HG03039 (cell line): ENCODE data around the gene TSPAN4.

Source experiments
- ATAC-seq: cut with Tn5 transposase; IDR thresholded peaks from one replicate; pipeline ENCODE4 v1.9.1; 2021; ENCODE audit warnings: mild to moderate bottlenecking, moderate library complexity; ENCODE audit not compliant: unreplicated experiment

TSPAN4 gene

DNA sequence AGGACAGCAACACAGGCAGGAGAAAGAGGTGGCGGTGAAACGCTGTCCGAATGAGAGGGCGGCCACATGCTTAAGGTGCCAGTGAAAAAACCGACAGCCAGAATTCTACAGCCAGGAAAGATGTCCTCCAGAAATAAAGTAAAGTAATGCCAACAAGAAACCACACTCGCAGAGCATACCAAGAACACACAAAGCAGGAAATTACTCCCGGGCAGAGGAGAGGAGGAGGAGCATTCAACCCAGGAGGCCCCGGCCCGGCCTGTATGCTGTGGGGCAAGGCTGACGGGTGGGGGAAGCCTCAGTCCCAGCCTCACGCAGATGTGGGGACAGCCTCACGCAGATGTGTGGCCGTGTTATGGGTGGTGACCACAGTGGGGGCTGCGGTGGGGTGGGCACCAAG is 39.9 kb downstream of the TSPAN4 start:
- no peak for ATAC-seq

GRCh38 chr11:883527-883926 is 40.9 kb downstream of the TSPAN4 start:
- no peak for ATAC-seq

GRCh38 chr11:884578-885070 is 42.0 kb downstream of the TSPAN4 start:
- no peak for ATAC-seq

GRCh38 chr11:886568-886967 is 43.9 kb downstream of the TSPAN4 start:
- ATAC-seq, result no peak

DNA sequence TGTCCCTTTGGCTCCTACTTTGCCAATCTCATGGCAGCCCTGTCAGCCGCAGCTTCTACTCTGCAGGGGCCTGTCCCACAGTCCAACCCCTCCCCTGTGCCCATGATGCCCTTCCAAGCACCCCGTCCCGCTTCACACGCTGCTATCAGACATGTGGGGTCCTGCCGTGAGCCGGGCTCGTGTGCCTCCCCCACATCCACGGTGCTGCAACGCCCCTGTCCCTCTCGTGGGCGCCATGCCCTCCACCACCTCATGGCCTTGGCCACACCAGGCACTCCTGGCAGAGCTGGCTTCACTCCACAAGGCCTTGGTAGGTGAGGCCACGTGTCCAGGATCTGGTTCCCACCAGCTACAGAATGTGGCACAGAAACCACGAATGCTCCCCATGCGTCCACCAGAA is 44.9 kb downstream of the TSPAN4 start:
- ATAC-seq, result no peak

DNA sequence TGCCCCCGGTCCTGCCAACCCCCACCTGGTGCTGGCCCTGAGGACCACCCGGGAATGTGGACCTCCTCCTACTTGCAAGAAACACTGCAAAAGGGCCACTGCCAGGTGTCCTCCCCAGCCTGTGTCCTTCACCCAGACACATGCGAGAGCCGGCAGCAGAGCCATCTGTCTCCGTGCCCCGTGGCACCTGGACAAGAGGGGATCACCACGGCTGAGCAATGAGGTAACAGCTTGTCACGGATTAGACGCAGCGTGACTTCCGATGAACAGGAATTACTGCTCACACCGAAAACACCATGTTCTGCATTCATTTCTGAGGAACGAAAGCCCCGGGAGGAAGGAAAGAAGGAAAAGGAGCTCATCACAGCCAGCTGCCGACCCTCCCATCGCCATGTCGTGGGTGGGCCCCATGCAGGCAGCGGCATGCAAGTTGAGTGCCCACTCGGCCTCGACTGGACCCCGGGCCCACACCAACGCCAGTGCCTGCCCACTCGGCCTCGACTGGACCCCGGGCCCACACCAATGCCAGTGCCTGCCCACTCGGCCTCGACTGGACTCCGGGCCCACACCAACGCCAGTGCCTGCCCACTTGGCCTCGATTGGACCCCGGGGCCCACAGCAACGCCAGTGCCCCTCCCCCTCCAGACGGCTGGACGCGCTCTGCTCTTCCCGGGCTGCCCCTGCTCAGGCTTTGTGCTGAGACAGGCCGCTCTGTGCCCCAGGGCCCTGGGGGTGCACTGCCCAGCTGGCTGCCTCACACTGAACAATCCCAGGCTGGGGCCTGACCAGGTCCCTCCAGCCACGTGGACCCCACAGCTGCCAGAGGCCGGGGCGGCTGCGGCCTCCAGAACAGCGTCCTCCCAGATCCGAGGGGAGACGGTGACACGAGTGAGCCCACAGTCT is 45.9 kb downstream of the TSPAN4 start:
- ATAC-seq, result no peak

DNA sequence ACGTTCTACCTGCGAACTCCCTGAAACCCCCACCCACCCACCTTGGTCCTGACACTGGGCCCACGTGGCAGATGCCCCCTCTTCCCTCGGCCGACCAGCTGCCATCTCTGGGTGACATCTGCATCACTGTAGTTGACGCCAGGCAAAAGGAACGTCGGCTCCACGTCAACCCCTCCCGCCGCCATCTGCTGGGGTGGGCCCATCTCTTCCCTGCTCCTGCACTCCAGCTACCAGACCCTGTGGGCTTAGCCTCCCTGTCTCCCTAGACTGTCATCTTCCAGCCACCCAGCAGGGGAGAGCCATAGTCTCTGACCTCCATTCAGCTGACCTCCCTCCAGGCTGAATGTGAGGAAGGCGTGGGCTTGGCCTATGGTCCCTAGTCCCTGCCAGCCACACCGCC is 46.6 kb downstream of the TSPAN4 start:
- no peak for ATAC-seq

DNA sequence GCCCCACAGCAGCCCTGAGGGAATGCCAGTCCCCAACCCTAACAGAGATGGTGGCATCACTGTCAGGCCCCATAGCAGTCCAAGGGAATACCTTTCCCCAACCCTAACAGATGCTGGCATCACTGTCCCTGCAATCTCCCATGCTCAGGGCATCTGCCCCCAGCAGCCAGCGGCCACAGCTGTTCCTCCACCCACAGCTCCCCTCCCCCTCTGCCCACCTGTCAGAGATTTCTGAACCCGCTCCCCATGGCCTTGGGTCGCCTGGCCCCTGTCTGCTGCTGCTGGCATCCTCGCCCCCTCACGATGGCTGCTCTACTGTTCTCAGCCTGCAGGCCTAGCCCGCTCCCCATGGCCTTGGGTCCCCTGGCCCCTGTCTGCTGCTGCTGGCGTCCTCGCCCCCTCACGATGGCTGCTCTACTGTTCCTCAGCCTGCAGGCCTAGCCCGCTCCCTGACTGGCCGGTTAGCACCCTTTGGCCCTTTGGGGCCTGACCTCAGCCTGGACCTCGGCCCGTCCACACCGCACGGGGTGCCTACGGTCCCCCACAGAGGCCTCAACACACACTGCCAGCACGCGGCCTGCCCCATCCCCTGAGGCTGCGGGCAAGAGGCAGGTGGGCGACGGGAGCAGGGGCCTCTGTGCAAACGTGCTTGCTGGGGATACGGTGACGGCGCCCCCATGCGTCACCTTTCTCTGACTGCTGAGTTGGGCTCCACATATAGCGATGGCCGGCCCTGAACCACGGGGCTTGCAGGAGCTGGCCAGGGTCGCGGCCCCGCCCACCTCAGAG is 47.2 kb downstream of the TSPAN4 start:
- ATAC-seq, result no peak

GRCh38 chr11:890794-891540 is 48.3 kb downstream of the TSPAN4 start:
- no peak for ATAC-seq

GRCh38 chr11:893008-893654 is 50.5 kb downstream of the TSPAN4 start:
- no peak for ATAC-seq

GRCh38 chr11:894575-895201 is 52.0 kb downstream of the TSPAN4 start:
- ATAC-seq, result no peak

DNA sequence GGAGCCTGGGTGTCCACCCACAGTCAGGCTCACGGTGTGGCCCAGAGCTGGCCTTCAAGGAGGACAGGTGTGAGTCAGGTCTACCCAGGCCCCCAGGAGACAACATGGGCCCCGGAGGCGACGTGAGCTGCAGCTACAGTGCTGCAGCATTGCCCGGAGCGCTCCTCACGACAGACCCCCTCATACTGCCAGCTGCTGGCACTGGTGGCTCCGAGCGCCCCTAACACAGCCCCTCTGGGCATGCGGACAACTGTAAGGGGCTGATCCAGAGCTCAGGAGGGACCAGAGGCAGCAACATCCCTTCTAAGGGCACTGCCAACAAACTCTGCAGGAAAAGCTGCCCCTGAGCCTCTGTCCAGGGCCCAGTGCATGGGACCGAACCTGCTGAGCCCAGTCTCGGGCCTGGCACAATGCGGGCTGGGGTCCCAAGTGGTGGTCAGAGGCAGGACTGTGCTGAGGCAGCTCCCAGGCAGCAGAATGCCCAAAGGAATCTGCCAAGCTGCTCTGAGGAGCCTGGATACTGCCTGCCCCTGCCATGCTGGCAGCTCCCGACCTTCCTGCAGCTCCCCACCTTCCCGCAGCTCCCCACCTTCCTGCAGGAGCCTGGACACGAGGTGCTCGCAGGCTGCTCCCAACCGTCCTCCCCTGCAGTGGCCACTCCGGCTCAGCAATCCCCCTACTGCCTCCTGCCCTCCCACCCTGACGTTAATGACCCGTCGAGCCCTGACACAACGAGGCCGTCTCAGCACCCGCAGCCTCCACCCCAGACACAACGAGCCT is 52.9 kb downstream of the TSPAN4 start:
- ATAC-seq, result no peak

DNA sequence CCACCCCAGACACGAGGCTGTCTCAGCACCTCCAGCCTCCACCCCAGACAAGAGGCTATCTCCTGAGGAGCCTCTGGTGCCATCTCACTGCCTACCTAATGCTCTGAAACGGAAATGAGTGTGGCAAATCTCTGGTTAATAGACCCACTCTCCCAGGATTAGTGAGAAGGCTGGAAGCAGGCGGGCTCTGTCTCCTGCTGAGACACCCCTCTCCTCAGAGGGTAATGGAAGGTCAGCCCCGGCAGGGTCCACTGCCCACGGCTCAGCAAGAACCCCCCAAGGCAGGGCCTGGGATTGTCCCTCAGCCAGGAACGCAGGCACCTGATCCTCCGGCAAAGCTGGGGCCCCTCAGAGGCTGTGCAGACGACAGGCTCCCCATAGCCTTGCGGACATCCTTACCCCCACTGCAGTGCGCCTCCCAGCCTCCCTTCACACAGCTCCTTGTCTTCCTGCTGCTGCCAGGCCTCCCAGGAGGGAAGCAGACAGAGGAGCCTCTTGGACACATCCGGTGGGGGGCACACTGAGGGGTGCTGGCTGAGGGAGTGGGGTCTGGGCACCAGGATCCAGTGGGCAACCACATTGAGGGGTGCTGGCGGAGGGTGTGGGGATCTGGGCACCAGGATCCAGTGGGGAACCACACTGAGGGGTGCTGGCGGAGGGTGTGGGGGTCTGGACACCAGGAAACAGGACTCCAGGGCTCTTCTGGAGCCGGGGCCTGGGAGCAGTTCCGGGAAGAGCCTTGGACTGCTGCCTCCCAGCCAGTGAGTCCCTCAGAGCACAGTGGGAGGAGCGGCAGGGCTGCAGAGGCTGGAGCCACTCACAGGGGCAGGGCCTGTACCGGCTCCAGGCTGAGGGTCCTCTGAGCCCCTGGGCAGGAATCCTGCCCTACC is 54.8 kb downstream of the TSPAN4 start:
- ATAC-seq, result no peak

DNA sequence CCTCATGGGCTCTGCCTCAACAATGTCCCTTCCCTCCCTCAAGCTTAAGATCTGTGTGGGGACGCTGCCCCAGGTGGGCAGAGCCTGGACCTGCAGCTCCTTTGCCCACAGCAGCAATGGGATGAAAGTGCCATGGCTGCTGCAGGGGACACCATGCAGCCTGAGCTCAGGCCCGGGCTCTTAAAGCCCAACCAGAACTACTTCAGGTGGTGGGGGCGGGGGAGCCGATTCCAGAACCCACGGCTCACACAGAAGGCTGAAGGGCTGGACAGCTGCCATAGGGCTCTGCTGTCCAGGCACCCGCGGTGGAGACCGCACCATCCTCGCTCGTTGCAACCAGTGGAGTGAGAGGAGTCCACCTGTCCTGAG is 55.5 kb downstream of the TSPAN4 start:
- ATAC-seq, result no peak

DNA sequence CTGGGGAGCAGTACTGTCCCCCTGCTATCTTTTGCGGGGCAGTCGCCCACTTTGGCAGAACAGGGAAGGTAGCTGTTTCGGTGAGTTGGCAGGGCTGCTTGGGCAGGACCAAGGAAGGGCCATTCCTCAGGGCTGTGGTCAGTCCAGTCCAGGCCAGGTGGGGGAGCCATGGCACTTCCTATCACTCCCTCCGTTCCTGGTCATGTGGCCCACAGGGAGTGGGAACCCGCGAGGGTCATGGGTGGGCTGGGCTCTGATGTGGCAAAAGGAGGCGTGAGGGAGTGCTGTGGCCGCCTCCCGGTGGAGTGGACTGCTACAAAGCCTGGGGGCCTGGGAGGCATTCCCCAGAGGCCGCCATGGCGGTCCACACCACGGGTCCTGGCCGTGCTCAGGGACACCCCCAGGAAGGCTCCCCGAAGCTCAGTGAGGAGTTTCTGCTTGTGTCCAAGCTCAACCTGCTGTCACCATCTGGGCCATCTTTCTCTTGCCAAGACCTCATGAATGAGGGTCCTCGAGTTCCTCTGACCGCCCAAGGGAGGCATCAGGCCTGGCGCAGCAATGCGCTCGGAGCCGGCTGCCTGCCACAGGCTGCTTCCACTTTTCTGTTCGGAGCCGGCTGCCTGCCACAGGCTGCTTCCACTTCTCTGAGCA is 56.0 kb downstream of the TSPAN4 start:
- no peak for ATAC-seq

DNA sequence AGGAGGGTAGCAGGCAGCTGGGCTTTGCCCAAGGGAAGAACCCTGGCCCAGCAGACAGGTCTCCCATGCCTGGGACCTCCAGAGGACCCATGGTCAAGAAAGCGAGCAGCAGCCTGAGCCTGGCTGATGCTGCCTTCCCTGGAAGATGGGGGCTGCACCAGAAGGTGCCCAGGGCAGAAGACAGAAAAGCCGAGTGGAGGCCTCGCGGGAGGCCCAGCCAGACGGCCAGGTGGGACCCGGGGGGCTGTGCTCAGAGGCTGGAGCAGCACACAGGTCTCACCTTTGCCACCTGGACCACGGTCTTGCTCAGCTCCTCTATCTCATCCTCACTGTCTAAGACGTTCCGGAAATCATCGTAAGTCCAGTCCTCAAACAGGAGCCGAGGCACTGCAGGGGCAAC is 57.1 kb downstream of the TSPAN4 start:
- ATAC-seq, result no peak

DNA sequence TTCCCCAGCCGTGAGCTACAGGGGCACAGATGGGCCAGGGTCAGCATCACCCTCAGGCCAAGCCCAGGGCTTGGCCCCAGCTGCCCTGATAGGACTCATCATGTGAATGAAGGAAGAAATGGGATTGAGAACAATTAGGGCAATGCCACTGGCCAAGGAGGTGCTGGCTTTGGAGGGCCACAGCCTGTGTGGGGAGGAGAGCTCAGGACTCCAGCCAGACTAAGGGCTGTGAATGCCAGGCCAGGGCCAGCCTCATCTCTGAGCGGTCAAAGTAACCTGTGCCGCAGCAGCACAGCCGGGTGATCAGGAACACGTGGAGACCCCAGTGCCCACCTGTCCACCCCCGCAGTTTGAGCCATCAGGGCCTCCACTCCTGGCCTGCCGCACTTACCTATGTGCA is 57.9 kb downstream of the TSPAN4 start:
- ATAC-seq, result no peak

DNA sequence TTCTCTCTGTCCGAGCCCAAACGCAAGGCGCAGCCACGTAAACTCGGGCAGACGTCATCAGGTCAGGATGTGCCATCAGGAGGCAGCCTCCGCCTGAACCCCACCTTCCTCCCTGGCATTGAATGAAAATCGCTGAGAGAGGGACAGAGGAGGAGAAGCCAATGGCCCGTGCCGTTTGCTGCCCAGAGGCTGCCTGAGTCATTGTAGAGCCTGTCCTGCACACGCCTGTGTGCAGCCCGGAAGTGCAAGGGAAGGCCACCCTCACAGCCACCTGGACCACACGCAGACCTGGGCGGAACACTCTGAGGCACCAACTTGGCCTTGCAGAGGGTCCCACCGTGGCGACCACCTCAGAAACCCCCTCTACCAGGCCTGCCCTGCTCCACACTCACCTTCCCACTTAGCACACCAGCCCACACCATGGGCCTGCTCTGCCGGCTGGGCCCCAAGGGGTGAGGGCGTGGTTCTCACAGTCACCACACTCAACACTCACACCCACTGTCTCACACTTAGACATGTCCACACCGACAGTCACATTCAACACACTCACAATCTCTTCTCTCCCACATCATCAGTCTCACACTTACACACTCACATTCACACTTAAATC is 58.9 kb downstream of the TSPAN4 start:
- no peak for ATAC-seq
